GM19238 (cell line): Measurements from ENCODE around the gene TLCD2.
"Not testable (repeated sequence)": the region's sequence is repeated elsewhere in the genome, so short reads cannot be mapped to it uniquely, and the experiment has no call there.

Source experiments
- DNase-seq: peaks from one replicate; pipeline ENCODE4 v3.0.0; 2011; ENCODE audit warnings: low spot score; ENCODE audit not compliant: insufficient read length

The TLCD2 gene

GRCh38 chr17:1718362-1719165, 8.4 kb upstream of the TLCD2 start:
- DNase-seq: no peak

GRCh38 chr17:1716912-1717695, 6.9 kb upstream of the TLCD2 start:
- peak; percentile 90 for DNase-seq

- peak; percentile 100 for DNase-seq
These were observed 6.1 kb upstream of the TLCD2 start for GRCh38 chr17:1716076-1716911.

GRCh38 chr17:1715803-1716075, 5.6 kb upstream of the TLCD2 start:
- no peak for DNase-seq

- DNase-seq: no peak
These were observed 5.0 kb upstream of the TLCD2 start for GRCh38 chr17:1714980-1715802.

- DNase-seq: no peak
These were observed 4.3 kb upstream of the TLCD2 start for GRCh38 chr17:1714427-1714979.

GRCh38 chr17:1713878-1714426, 3.8 kb upstream of the TLCD2 start:
- DNase-seq: no peak

GRCh38 chr17:1713160-1713877, 3.1 kb upstream of the TLCD2 start:
- DNase-seq: no peak

GRCh38 chr17:1712271-1712670, 2.1 kb upstream of the TLCD2 start:
- DNase-seq: no peak

GRCh38 chr17:1711804-1712203, 1.6 kb upstream of the TLCD2 start:
- DNase-seq: no peak

GRCh38 chr17:1710807-1711553, 803 bp upstream of the TLCD2 start:
- no peak for DNase-seq

- DNase-seq: no peak
These were observed 700 bp downstream of the TLCD2 start for GRCh38 chr17:1709403-1709951.

GRCh38 chr17:1708791-1709346, 1.3 kb downstream of the TLCD2 start:
- DNase-seq: not testable (repeated sequence)

- no peak for DNase-seq
These were observed 3.1 kb downstream of the TLCD2 start for GRCh38 chr17:1707107-1707506.

GRCh38 chr17:1705004-1705403, 5.2 kb downstream of the TLCD2 start:
- DNase-seq: no peak

GRCh38 chr17:1703063-1703462, 7.1 kb downstream of the TLCD2 start:
- no peak for DNase-seq

- not testable (repeated sequence) for DNase-seq
These were observed 10.3 kb downstream of the TLCD2 start for GRCh38 chr17:1699891-1700290.

- no peak for DNase-seq
These were observed 12.5 kb downstream of the TLCD2 start for GRCh38 chr17:1697681-1698080.

GRCh38 chr17:1695365-1695764, 14.8 kb downstream of the TLCD2 start:
- DNase-seq: no peak
